ENCODE data around the gene APOBEC3F. TPM values are rescaled to one million over a fixed set of nuclear protein-coding genes. Genes with fewer than 3 reads are reported as not detected.
"Not testable (repeated sequence)": the region's sequence is repeated elsewhere in the genome, so short reads cannot be mapped to it uniquely, and the experiment has no call there.

Gene APOBEC3F
- total RNA-seq, 4 donors from 2014 or later: 0.98 TPM; not detected in 3

DNA sequence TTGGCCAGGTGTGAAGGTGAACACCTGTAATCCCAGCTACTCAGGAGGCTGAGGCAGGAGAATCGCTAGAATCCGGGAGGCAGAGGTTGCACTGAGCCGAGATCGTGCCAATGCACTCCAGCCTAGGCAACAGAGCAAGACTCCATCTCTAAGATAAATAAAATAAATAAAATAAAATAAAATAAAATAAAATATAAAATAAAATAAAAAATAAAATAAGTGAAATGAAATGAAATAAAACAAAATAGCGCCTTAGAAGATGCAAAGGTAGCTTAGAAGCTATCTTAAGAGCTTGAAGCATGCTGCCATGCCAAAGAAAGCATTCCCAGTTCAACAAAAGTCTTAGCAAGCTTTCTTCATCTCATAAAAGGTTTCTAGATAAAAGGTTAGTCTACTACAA lies 33.5 kb upstream of the APOBEC3F start:
- H3K27me3 ChIP-seq: no peaks in the 10 kb centered on the region
- DNase-seq: no peak
- in situ Hi-C loops (cut with MboI; ENCODE audit: low sequenced_read_pairs in 4 of 4) (loop anchor here in 1 of 4 donors (10.0 kb wide), 1 partner anchor 142 kb away; no protein-coding TSS in a partner anchor), intact Hi-C loops (cut with DNase I; ENCODE audit: low total_unique reads) (loop anchor here (5.0 kb wide), 1 partner anchor 115 kb away; no protein-coding TSS in a partner anchor)
- no peak overlapping the region for H3K27ac ChIP-seq
- no peak for ATAC-seq
- H3K9me3 ChIP-seq: no peaks in the 10 kb centered on the region
- H3K36me3 ChIP-seq: no peaks in the 10 kb centered on the region
- no peak overlapping the region for H3K4me3 ChIP-seq
- TF ChIP-seq, protein P1, sequence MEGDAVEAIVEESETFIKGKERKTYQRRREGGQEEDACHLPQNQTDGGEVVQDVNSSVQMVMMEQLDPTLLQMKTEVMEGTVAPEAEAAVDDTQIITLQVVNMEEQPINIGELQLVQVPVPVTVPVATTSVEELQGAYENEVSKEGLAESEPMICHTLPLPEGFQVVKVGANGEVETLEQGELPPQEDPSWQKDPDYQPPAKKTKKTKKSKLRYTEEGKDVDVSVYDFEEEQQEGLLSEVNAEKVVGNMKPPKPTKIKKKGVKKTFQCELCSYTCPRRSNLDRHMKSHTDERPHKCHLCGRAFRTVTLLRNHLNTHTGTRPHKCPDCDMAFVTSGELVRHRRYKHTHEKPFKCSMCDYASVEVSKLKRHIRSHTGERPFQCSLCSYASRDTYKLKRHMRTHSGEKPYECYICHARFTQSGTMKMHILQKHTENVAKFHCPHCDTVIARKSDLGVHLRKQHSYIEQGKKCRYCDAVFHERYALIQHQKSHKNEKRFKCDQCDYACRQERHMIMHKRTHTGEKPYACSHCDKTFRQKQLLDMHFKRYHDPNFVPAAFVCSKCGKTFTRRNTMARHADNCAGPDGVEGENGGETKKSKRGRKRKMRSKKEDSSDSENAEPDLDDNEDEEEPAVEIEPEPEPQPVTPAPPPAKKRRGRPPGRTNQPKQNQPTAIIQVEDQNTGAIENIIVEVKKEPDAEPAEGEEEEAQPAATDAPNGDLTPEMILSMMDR (IDR thresholded peaks at IDR 0.05 in 4 of 5, conservative IDR thresholded peaks at IDR 0.05 in 1 of 5): no peak
- no peak for TF ChIP-seq POLR2A (IDR thresholded peaks at IDR 0.05)
- H3K4me1 ChIP-seq: no peaks in the 10 kb centered on the region

DNA sequence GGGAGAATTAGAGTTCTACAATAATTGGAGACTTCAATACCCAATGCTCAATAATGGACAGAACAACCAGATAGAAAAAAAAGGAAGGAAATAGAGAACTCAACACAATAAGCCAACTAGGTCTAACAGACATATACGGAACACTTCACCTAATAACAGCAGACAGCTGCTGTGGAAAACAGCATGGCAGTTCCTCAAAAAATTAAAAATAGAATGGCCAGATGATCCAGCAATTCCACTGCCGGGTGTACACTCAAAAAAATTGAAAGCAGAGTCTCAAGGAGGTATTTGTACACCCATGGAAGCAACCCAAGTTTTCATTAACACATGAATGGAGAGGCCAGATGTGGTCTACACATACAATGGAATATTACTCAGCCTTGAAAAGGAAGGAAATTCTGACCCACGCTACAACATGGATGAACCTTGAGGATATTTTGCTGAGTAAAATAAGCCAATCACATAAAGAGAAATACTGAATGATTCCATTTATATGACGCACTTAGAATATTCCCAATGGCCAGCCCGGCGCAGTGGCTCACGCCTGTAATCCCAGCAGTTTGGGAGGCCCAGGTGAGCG lies 32.3 kb upstream of the APOBEC3F start:
- not testable (repeated sequence) for H3K4me3 ChIP-seq, H3K27ac ChIP-seq, ATAC-seq, H3K27me3 ChIP-seq, H3K36me3 ChIP-seq, H3K9me3 ChIP-seq, DNase-seq, H3K4me1 ChIP-seq
- intact Hi-C loops (cut with DNase I; ENCODE audit: low total_unique reads) (loop anchor here (5.0 kb wide), 1 partner anchor 114 kb away; no protein-coding TSS in a partner anchor), in situ Hi-C loops (cut with MboI; ENCODE audit: low sequenced_read_pairs in 4 of 4) (loop anchor here in 1 of 4 donors (10.0 kb wide), 1 partner anchor 144 kb away; no protein-coding TSS in a partner anchor)

DNA sequence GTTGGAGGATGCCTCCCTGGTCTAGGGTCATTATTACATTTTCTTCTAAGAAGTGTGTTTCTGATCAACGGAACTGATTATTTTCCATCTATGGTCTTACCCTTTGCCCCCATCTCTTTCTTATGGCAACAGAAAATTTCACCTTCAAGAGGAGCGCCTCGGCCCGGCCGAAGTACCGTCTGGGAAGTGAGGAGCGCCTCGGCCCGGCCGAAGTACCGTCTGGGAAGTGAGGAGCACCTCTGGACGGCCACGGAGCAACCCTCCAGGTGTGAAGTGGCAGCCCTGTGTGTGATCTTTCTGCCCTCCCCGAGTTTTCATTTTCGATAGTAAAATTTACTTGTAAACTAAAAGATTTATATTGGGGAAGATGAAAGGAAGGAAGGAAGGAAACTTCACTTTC lies 29.7 kb upstream of the APOBEC3F start:
- no peak overlapping the region for H3K27ac ChIP-seq
- H3K4me3 ChIP-seq: no peak overlapping the region
- H3K9me3 ChIP-seq: no peaks in the 10 kb centered on the region
- H3K27me3 ChIP-seq: no peaks in the 10 kb centered on the region
- intact Hi-C loops (cut with DNase I; ENCODE audit: low total_unique reads): no loop called here
- in situ Hi-C loops (cut with MboI; ENCODE audit: low sequenced_read_pairs in 4 of 4): loop anchor here in 1 of 4 donors (5.0 kb wide), 1 partner anchor 111 kb away; no protein-coding TSS in a partner anchor
- no peaks in the 10 kb centered on the region for H3K36me3 ChIP-seq
- H3K4me1 ChIP-seq: no peaks in the 10 kb centered on the region
- ATAC-seq (no peak), DNase-seq (no peak)
- TF ChIP-seq POLR2A (IDR thresholded peaks at IDR 0.05): no peak
- TF ChIP-seq, protein P1 (IDR thresholded peaks at IDR 0.05 in 4 of 5, conservative IDR thresholded peaks at IDR 0.05 in 1 of 5): no peak

- H3K4me1 ChIP-seq: no peaks in the 10 kb centered on the region
- TF ChIP-seq, protein P1 (IDR thresholded peaks at IDR 0.05 in 4 of 5, conservative IDR thresholded peaks at IDR 0.05 in 1 of 5): no peak
- TF ChIP-seq POLR2A (IDR thresholded peaks at IDR 0.05): no peak
- H3K36me3 ChIP-seq: no peaks in the 10 kb centered on the region
- H3K4me3 ChIP-seq: no peak overlapping the region
- H3K9me3 ChIP-seq: no peaks in the 10 kb centered on the region
- H3K27ac ChIP-seq: no peak overlapping the region
- intact Hi-C loops (cut with DNase I; ENCODE audit: low total_unique reads): no loop called here
- H3K27me3 ChIP-seq: no peaks in the 10 kb centered on the region
- in situ Hi-C loops (cut with MboI; ENCODE audit: low sequenced_read_pairs in 4 of 4): loop anchor here in 1 of 4 donors (5.0 kb wide), 1 partner anchor 109 kb away; no protein-coding TSS in a partner anchor
- ATAC-seq (no peak), DNase-seq (no peak)
These were observed 27.8 kb upstream of the APOBEC3F start for GRCh38 chr22:39012533-39013511.

- ATAC-seq; DNase-seq; H3K36me3 ChIP-seq; H3K4me1 ChIP-seq; H3K9me3 ChIP-seq; H3K27me3 ChIP-seq; intact Hi-C loops (cut with DNase I; ENCODE audit: low total_unique reads): not testable (repeated sequence)
- peak overlapping the region in 2 of 4 donors; percentile 37 to 61 for H3K27ac ChIP-seq
- peak overlapping the region in 3 of 4 donors; percentile 35 to 49 (median 40) for H3K4me3 ChIP-seq
- in situ Hi-C loops (cut with MboI; ENCODE audit: low sequenced_read_pairs in 4 of 4): loop anchor here in 1 of 4 donors (5.0 kb wide), 1 partner anchor 109 kb away; no protein-coding TSS in a partner anchor
These were observed 27.1 kb upstream of the APOBEC3F start for GRCh38 chr22:39013561-39013941.
